Type B pancreatic cell (in vitro differentiated cells): Measurements from ENCODE around the gene NUTF2. TPM values are rescaled to one million over a fixed set of nuclear protein-coding genes. Genes with fewer than 3 reads are reported as not detected.
"Not testable (repeated sequence)": the region's sequence is repeated elsewhere in the genome, so short reads cannot be mapped to it uniquely, and the experiment has no call there.

Experiments
- DNase-seq: peaks from one replicate; pipeline ENCODE4 v3.0.0; 2021; ENCODE audit warnings: mixed read lengths; ENCODE audit not compliant: unreplicated experiment; ENCODE audit errors: extremely low spot score
- H3K27ac Mint-ChIP-seq: 2 replicates; pipeline ENCODE4 v1.8.0; 2021; ENCODE audit warnings: mild to moderate bottlenecking, mixed read lengths
- H3K27me3 Mint-ChIP-seq: 2 replicates; pipeline ENCODE4 v1.8.0; 2021; ENCODE audit warnings: mixed read lengths
- H3K36me3 Mint-ChIP-seq: 2 replicates; pipeline ENCODE4 v1.8.0; 2021; ENCODE audit warnings: mixed read lengths
- H3K4me1 Mint-ChIP-seq: one replicate; pipeline ENCODE4 v1.8.0; 2021; ENCODE audit warnings: mixed read lengths; ENCODE audit not compliant: unreplicated experiment
- H3K4me3 Mint-ChIP-seq: 2 replicates; pipeline ENCODE4 v1.8.0; 2021; ENCODE audit warnings: mild to moderate bottlenecking, mixed read lengths
- H3K9me3 Mint-ChIP-seq: 2 replicates; pipeline ENCODE4 v1.8.0; 2021; ENCODE audit warnings: mixed read lengths
- total RNA-seq: library from RNA; stranded (reverse); gene quantifications from 2 replicates; pipeline ENCODE4 v1.2.1, GENCODE V29; 2021; ENCODE audit warnings: low replicate concordance
- TF ChIP-seq, protein P1 (sequence below): fragments of 200-600 bp; sonication (generic); conservative IDR thresholded peaks from 2 replicates; pipeline ENCODE4 v1.5.0; 2021; ENCODE audit warnings: antibody characterized with exemption, mild to moderate bottlenecking

NUTF2 gene
- total RNA-seq, 1 donor from 2014 or later: 144 TPM

- Mint-ChIP-seq H3K4me3 (no peak overlapping the region), H3K9me3 (no peaks in the 10 kb centered on the region), H3K27ac (no peak overlapping the region), H3K36me3 (peaks cover 15% of the 10 kb centered on the region), H3K27me3 (no peaks in the 10 kb centered on the region), H3K4me1 (peaks cover 17% of the 10 kb centered on the region)
- TF ChIP-seq, protein P1, sequence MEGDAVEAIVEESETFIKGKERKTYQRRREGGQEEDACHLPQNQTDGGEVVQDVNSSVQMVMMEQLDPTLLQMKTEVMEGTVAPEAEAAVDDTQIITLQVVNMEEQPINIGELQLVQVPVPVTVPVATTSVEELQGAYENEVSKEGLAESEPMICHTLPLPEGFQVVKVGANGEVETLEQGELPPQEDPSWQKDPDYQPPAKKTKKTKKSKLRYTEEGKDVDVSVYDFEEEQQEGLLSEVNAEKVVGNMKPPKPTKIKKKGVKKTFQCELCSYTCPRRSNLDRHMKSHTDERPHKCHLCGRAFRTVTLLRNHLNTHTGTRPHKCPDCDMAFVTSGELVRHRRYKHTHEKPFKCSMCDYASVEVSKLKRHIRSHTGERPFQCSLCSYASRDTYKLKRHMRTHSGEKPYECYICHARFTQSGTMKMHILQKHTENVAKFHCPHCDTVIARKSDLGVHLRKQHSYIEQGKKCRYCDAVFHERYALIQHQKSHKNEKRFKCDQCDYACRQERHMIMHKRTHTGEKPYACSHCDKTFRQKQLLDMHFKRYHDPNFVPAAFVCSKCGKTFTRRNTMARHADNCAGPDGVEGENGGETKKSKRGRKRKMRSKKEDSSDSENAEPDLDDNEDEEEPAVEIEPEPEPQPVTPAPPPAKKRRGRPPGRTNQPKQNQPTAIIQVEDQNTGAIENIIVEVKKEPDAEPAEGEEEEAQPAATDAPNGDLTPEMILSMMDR: no peak
- DNase-seq: no peak
Measured at GRCh38 chr16:67862623-67863583, 16.2 kb downstream of the NUTF2 start.

GRCh38 chr16:67864044-67864443 is 17.3 kb downstream of the NUTF2 start:
- H3K9me3 Mint-ChIP-seq, H3K27me3 Mint-ChIP-seq, H3K4me3 Mint-ChIP-seq, H3K4me1 Mint-ChIP-seq, H3K27ac Mint-ChIP-seq, DNase-seq: not testable (repeated sequence)
- peaks cover 11% of the 10 kb centered on the region for H3K36me3 Mint-ChIP-seq

DNA sequence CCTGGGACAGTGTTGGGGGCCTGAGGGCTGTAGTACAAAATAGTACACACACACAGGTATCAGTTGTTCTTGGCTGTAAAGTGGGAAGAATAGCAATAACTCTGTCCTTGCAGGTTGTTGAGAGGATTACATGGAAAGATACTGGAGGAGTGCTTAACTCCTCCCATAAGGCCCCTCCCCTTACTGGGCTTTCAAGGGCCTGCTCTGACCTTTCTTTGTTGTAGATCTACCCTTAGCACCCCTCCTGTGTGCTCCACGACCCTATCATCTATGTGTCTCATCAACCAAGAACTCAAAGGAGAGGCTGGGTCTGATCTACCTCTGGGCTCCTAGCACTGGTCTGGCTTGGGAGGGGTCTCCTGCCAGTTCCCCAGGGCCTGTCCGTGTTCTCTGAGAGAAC is 17.9 kb downstream of the NUTF2 start:
- TF ChIP-seq, protein P1: no peak
- H3K9me3 Mint-ChIP-seq: no peaks in the 10 kb centered on the region
- no peak overlapping the region for H3K27ac Mint-ChIP-seq
- H3K4me3 Mint-ChIP-seq: no peak overlapping the region
- H3K4me1 Mint-ChIP-seq: peaks cover 10% of the 10 kb centered on the region
- peaks cover 11% of the 10 kb centered on the region for H3K36me3 Mint-ChIP-seq
- no peak for DNase-seq
- no peaks in the 10 kb centered on the region for H3K27me3 Mint-ChIP-seq

- Mint-ChIP-seq H3K27ac (no peak overlapping the region), H3K36me3 (peaks cover 13% of the 10 kb centered on the region), H3K9me3 (no peaks in the 10 kb centered on the region), H3K27me3 (no peaks in the 10 kb centered on the region), H3K4me1 (peaks cover 10% of the 10 kb centered on the region), H3K4me3 (no peak overlapping the region)
- TF ChIP-seq, protein P1: peak; percentile 48
- no peak for DNase-seq
Measured at GRCh38 chr16:67865318-67865717, 18.6 kb downstream of the NUTF2 start.

DNA sequence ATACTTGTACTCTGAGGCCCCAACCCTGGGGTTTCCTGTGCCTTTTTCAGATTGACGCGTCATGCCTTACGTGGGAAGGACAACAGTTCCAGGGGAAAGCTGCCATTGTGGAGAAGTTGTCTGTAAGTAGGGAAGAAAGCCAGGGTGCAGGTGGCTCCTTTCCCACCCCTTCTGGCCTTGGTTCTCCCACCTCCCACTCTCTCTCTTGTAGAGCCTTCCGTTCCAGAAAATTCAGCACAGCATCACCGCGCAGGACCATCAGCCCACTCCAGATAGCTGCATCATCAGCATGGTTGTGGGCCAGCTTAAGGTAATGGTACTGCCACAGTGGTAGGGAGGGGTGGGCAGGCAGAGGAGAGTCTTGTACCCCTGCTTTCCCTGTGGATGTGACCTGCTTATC is 21.6 kb downstream of the NUTF2 start:
- Mint-ChIP-seq H3K27ac (no peak overlapping the region), H3K36me3 (peaks cover 13% of the 10 kb centered on the region), H3K27me3 (no peaks in the 10 kb centered on the region), H3K9me3 (no peaks in the 10 kb centered on the region), H3K4me1 (peaks cover 6% of the 10 kb centered on the region), H3K4me3 (no peak overlapping the region)
- DNase-seq: no peak
- TF ChIP-seq, protein P1: no peak

DNA sequence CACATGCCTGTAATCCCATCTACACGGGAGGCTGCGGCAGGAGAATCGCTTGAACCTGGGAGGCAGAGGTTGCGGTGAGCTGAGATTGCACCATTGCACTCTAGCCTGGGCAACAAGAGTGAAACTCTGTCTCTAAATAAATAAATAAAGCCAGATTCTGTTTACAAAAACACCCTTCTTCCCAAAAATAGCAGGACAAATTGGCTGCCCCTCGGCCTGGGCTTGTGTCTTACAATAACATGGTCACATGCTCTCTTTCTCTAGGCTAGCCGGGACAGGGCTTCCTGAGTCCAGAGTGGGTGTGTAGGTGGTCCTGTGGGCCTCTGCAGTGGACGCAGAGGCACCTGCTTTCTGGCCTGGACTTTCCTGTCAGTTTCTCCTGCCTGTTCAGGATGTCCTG is 22.9 kb downstream of the NUTF2 start:
- no peak for DNase-seq
- Mint-ChIP-seq H3K9me3 (no peaks in the 10 kb centered on the region), H3K27me3 (no peaks in the 10 kb centered on the region), H3K4me3 (no peak overlapping the region), H3K36me3 (peaks cover 17% of the 10 kb centered on the region), H3K4me1 (peaks cover 15% of the 10 kb centered on the region), H3K27ac (no peak overlapping the region)
- TF ChIP-seq, protein P1: no peak
